ENCODE measurements around the gene SCIN. TPM values are rescaled to one million over a fixed set of nuclear protein-coding genes. Genes with fewer than 3 reads are reported as not detected.

Gene SCIN
- total RNA-seq, 2 experiments from 2014 or later = not detected

GRCh38 chr7:12695965-12696364 lies 125.4 kb downstream of the SCIN start:
- H3K4me3 ChIP-seq (ENCODE audit: low read depth, low read length, poor library complexity, severe bottlenecking) = no peak overlapping the region
- BruUV-seq (replicated peaks) = no TSS peak
- ChIA-PET CTCF (ENCODE audit: unreplicated experiment) (no interaction called here), POLR2A (no interaction called here)
- no peaks in the 10 kb centered on the region for H4K20me1 ChIP-seq (ENCODE audit: insufficient read depth, low read length)
- DNase-seq (ENCODE audit: low spot score) = no peak
- H3K4me2 ChIP-seq (ENCODE audit: low read length) = no peak overlapping the region
- no peaks in the 10 kb centered on the region for H3K9me3 ChIP-seq (ENCODE audit: low read length)
- H3K9me2 ChIP-seq (ENCODE audit: insufficient read depth, low read length) = no peaks in the 10 kb centered on the region
- intact Hi-C loops (cut with micrococcal nuclease; ENCODE audit: unreplicated experiment) = no loop called here
- no peak overlapping the region for H2AFZ ChIP-seq (ENCODE audit: low read length)
- no peaks in the 10 kb centered on the region for H3K36me3 ChIP-seq (ENCODE audit: insufficient read depth, low read length)
- no peaks in the 10 kb centered on the region for H3K4me1 ChIP-seq (ENCODE audit: insufficient read depth, low read length, poor library complexity, severe bottlenecking)
- H3K27ac ChIP-seq (ENCODE audit: low read depth, low read length, poor library complexity, severe bottlenecking) = no peak overlapping the region
- TF ChIP-seq CTCF (conservative IDR thresholded peaks at IDR 0.05; ENCODE audit: low read length) (no peak), EZH2phosphoT487 (IDR thresholded peaks at IDR 0.05; ENCODE audit: borderline replicate concordance, low read depth, low read length) (no peak)
- no peaks in the 10 kb centered on the region for H3K79me2 ChIP-seq (ENCODE audit: insufficient read depth, low read depth, low read length)

- ChIA-PET POLR2A (interaction anchor here (0.6 kb wide), 1 partner anchor 460 kb away, joined by 3 read pairs; no protein-coding TSS in a partner anchor), CTCF (ENCODE audit: unreplicated experiment) (no interaction called here)
- no peak overlapping the region for H3K4me3 ChIP-seq (ENCODE audit: low read depth, low read length, poor library complexity, severe bottlenecking)
These were observed 128.8 kb downstream of the SCIN start for GRCh38 chr7:12699299-12699698.

More at GRCh38 chr7:12699299-12699698, 128.8 kb downstream of the SCIN start:
- Histone ChIP-seq H4K20me1 (ENCODE audit: insufficient read depth, low read length) (no peaks in the 10 kb centered on the region), H3K79me2 (ENCODE audit: insufficient read depth, low read depth, low read length) (no peaks in the 10 kb centered on the region), H2AFZ (ENCODE audit: low read length) (no peak overlapping the region), H3K4me1 (ENCODE audit: insufficient read depth, low read length, poor library complexity, severe bottlenecking) (no peaks in the 10 kb centered on the region), H3K4me2 (ENCODE audit: low read length) (no peak overlapping the region), H3K9me3 (ENCODE audit: low read length) (no peaks in the 10 kb centered on the region), H3K36me3 (ENCODE audit: insufficient read depth, low read length) (no peaks in the 10 kb centered on the region), H3K27ac (ENCODE audit: low read depth, low read length, poor library complexity, severe bottlenecking) (no peak overlapping the region), H3K9me2 (ENCODE audit: insufficient read depth, low read length) (no peaks in the 10 kb centered on the region)
- TF ChIP-seq EZH2phosphoT487 (IDR thresholded peaks at IDR 0.05; ENCODE audit: borderline replicate concordance, low read depth, low read length) (no peak), CTCF (conservative IDR thresholded peaks at IDR 0.05; ENCODE audit: low read length) (no peak)
- intact Hi-C loops (cut with micrococcal nuclease; ENCODE audit: unreplicated experiment) = no loop called here
- no peak for DNase-seq (ENCODE audit: low spot score)
- BruUV-seq (replicated peaks) = no TSS peak
